Activated T-cell treated with anti-CD3 and anti-CD28 coated beads, Interleukin-2, amount 50 U/mL, for 24 hours (primary cell): ENCODE data around the gene KCNK15.
"Not testable (repeated sequence)": the region's sequence is repeated elsewhere in the genome, so short reads cannot be mapped to it uniquely, and the experiment has no call there.

ENCODE experiments used
- DNase-seq: peaks from one replicate; pipeline ENCODE4 v3.0.0-alpha.2; 2020
- H3K27ac Mint-ChIP-seq: 2 replicates; pipeline ENCODE4 v1.8.0; 2020; ENCODE audit warnings: mild to moderate bottlenecking, mixed read lengths
- H3K27me3 Mint-ChIP-seq: 2 replicates; pipeline ENCODE4 v1.8.0; 2020; ENCODE audit warnings: mixed read lengths
- H3K36me3 Mint-ChIP-seq: 2 replicates; pipeline ENCODE4 v1.8.0; 2020; ENCODE audit warnings: low read depth, mixed read lengths
- H3K4me1 Mint-ChIP-seq: 2 replicates; pipeline ENCODE4 v1.8.0; 2020; ENCODE audit warnings: low read depth, mixed read lengths
- H3K4me3 Mint-ChIP-seq: 2 replicates; pipeline ENCODE4 v1.8.0; 2020; ENCODE audit warnings: mild to moderate bottlenecking, moderate library complexity, mixed read lengths
- H3K9me3 Mint-ChIP-seq: 2 replicates; pipeline ENCODE4 v1.8.0; 2020; ENCODE audit warnings: mixed read lengths

The KCNK15 gene

GRCh38 chr20:44745598-44746366 lies at the start of gene KCNK15:
KCNK15 (plus strand) TSS chr20:44745865; CDS start chr20:44745911, 46 bp downstream.
- peak within 1 kb of the TSS; percentile 64 for H3K27ac Mint-ChIP-seq
- H3K36me3 Mint-ChIP-seq: no peaks in the 10 kb centered on the region
- no peaks in the 10 kb centered on the region for H3K9me3 Mint-ChIP-seq
- peaks cover 11% of the 10 kb centered on the region for H3K4me1 Mint-ChIP-seq
- peak; percentile 74 for DNase-seq
- H3K27me3 Mint-ChIP-seq: peaks cover 33% of the 10 kb centered on the region
- H3K4me3 Mint-ChIP-seq: peak within 1 kb of the TSS; percentile 69

GRCh38 chr20:44696315-44696714 lies 49.4 kb upstream of the KCNK15 start:
- peaks cover 4% of the 10 kb centered on the region for H3K4me1 Mint-ChIP-seq
- no peaks in the 10 kb centered on the region for H3K36me3 Mint-ChIP-seq
- DNase-seq: no peak
- peaks cover 3% of the 10 kb centered on the region for H3K9me3 Mint-ChIP-seq
- no peak overlapping the region for H3K4me3 Mint-ChIP-seq
- no peaks in the 10 kb centered on the region for H3K27me3 Mint-ChIP-seq
- H3K27ac Mint-ChIP-seq: no peak overlapping the region

GRCh38 chr20:44697041-44697440 lies 48.6 kb upstream of the KCNK15 start:
- not testable (repeated sequence) for H3K4me3 Mint-ChIP-seq, H3K4me1 Mint-ChIP-seq, DNase-seq, H3K27me3 Mint-ChIP-seq, H3K9me3 Mint-ChIP-seq, H3K36me3 Mint-ChIP-seq, H3K27ac Mint-ChIP-seq

- H3K4me1 Mint-ChIP-seq: peaks cover 4% of the 10 kb centered on the region
- no peak for DNase-seq
- H3K9me3 Mint-ChIP-seq: no peaks in the 10 kb centered on the region
- H3K27ac Mint-ChIP-seq: no peak overlapping the region
- no peaks in the 10 kb centered on the region for H3K27me3 Mint-ChIP-seq
- H3K36me3 Mint-ChIP-seq: no peaks in the 10 kb centered on the region
- no peak overlapping the region for H3K4me3 Mint-ChIP-seq
These were observed 47.3 kb upstream of the KCNK15 start for GRCh38 chr20:44698351-44698750.

GRCh38 chr20:44700306-44700705 lies 45.4 kb upstream of the KCNK15 start:
- H3K4me1 Mint-ChIP-seq: peaks cover 3% of the 10 kb centered on the region
- no peak overlapping the region for H3K4me3 Mint-ChIP-seq
- no peak overlapping the region for H3K27ac Mint-ChIP-seq

GRCh38 chr20:44701118-44701857 lies 44.4 kb upstream of the KCNK15 start:
- no peaks in the 10 kb centered on the region for H3K9me3 Mint-ChIP-seq
- no peak overlapping the region for H3K4me3 Mint-ChIP-seq
- H3K27me3 Mint-ChIP-seq: no peaks in the 10 kb centered on the region
- no peaks in the 10 kb centered on the region for H3K36me3 Mint-ChIP-seq
- H3K4me1 Mint-ChIP-seq: no peaks in the 10 kb centered on the region
- H3K27ac Mint-ChIP-seq: no peak overlapping the region
- no peak for DNase-seq

More at GRCh38 chr20:44700306-44700705, 45.4 kb upstream of the KCNK15 start:
- Mint-ChIP-seq H3K9me3 (no peaks in the 10 kb centered on the region), H3K27me3 (no peaks in the 10 kb centered on the region), H3K36me3 (no peaks in the 10 kb centered on the region)
- DNase-seq: no peak

GRCh38 chr20:44701858-44702256 lies 43.8 kb upstream of the KCNK15 start:
- H3K4me3 Mint-ChIP-seq: no peak overlapping the region
- no peak overlapping the region for H3K27ac Mint-ChIP-seq

GRCh38 chr20:44702776-44703175 lies 42.9 kb upstream of the KCNK15 start:
- Mint-ChIP-seq H3K27me3 (no peaks in the 10 kb centered on the region), H3K4me3 (no peak overlapping the region), H3K36me3 (no peaks in the 10 kb centered on the region), H3K4me1 (no peaks in the 10 kb centered on the region), H3K27ac (no peak overlapping the region), H3K9me3 (no peaks in the 10 kb centered on the region)
- no peak for DNase-seq

More at GRCh38 chr20:44701858-44702256, 43.8 kb upstream of the KCNK15 start:
- H3K36me3 Mint-ChIP-seq: no peaks in the 10 kb centered on the region
- H3K27me3 Mint-ChIP-seq: no peaks in the 10 kb centered on the region
- no peak for DNase-seq
- H3K9me3 Mint-ChIP-seq: no peaks in the 10 kb centered on the region
- no peaks in the 10 kb centered on the region for H3K4me1 Mint-ChIP-seq

- DNase-seq: no peak
- H3K4me1 Mint-ChIP-seq: no peaks in the 10 kb centered on the region
- no peaks in the 10 kb centered on the region for H3K36me3 Mint-ChIP-seq
- no peaks in the 10 kb centered on the region for H3K9me3 Mint-ChIP-seq
- H3K27ac Mint-ChIP-seq: no peak overlapping the region
- no peaks in the 10 kb centered on the region for H3K27me3 Mint-ChIP-seq
- no peak overlapping the region for H3K4me3 Mint-ChIP-seq
These were observed 42.3 kb upstream of the KCNK15 start for GRCh38 chr20:44703183-44703925.

GRCh38 chr20:44703956-44704488 lies 41.6 kb upstream of the KCNK15 start:
- Mint-ChIP-seq H3K36me3 (no peaks in the 10 kb centered on the region), H3K27ac (no peak overlapping the region), H3K9me3 (no peaks in the 10 kb centered on the region), H3K27me3 (no peaks in the 10 kb centered on the region), H3K4me1 (no peaks in the 10 kb centered on the region), H3K4me3 (no peak overlapping the region)
- no peak for DNase-seq

- Mint-ChIP-seq H3K4me3 (no peak overlapping the region), H3K4me1 (no peaks in the 10 kb centered on the region), H3K27ac (no peak overlapping the region), H3K27me3 (no peaks in the 10 kb centered on the region), H3K36me3 (no peaks in the 10 kb centered on the region), H3K9me3 (no peaks in the 10 kb centered on the region)
- no peak for DNase-seq
These were observed 41.1 kb upstream of the KCNK15 start for GRCh38 chr20:44704551-44704971.

- Mint-ChIP-seq H3K4me1 (no peaks in the 10 kb centered on the region), H3K4me3 (no peak overlapping the region), H3K27me3 (no peaks in the 10 kb centered on the region), H3K27ac (no peak overlapping the region), H3K36me3 (no peaks in the 10 kb centered on the region), H3K9me3 (no peaks in the 10 kb centered on the region)
- DNase-seq: no peak
These were observed 40.1 kb upstream of the KCNK15 start for GRCh38 chr20:44705364-44706094.

GRCh38 chr20:44706301-44707017 lies 39.2 kb upstream of the KCNK15 start:
- no peaks in the 10 kb centered on the region for H3K9me3 Mint-ChIP-seq
- H3K4me3 Mint-ChIP-seq: no peak overlapping the region
- H3K27me3 Mint-ChIP-seq: no peaks in the 10 kb centered on the region
- no peaks in the 10 kb centered on the region for H3K36me3 Mint-ChIP-seq
- no peak for DNase-seq
- no peaks in the 10 kb centered on the region for H3K4me1 Mint-ChIP-seq
- H3K27ac Mint-ChIP-seq: no peak overlapping the region
